K562 (cell line): ENCODE measurements around the gene EXOC3L2.

Experiments used
- POLR2A ChIP-seq: fragments of 450-650 bp; conservative IDR thresholded peaks from 2 replicates; pipeline ENCODE4 v1.6.1; 2016
- ZNF431 ChIP-seq: sonication (generic); formaldehyde crosslinking; IDR thresholded peaks from 2 replicates; pipeline ENCODE4 v1.8.0; 2022; ENCODE audit warnings: mild to moderate bottlenecking, missing genetic modification reagents
- TF ChIP-seq, protein P1 (sequence below), 3 experiments: IDR thresholded peaks in 2 of 3; conservative IDR thresholded peaks in 1 of 3; 2 replicates each; pipeline ENCODE4 v1.5.1; 2011 to 2012; ENCODE audit warnings: low read length in 3 of 3, mild to moderate bottlenecking in 3 of 3, control low read depth in 2 of 3, improper control_type of control experiment in 1 of 3, inconsistent platforms in 1 of 3, low read depth in 1 of 3, mixed read lengths in 1 of 3, moderate library complexity in 1 of 3; ENCODE audit not compliant: insufficient read depth in 2 of 3
- TF ChIP-seq, protein P2 (sequence below): sonication (generic); formaldehyde crosslinking; IDR thresholded peaks from 2 replicates; pipeline ENCODE4 v1.9.0; 2022; ENCODE audit warnings: mild to moderate bottlenecking, missing genetic modification reagents

DNA sequence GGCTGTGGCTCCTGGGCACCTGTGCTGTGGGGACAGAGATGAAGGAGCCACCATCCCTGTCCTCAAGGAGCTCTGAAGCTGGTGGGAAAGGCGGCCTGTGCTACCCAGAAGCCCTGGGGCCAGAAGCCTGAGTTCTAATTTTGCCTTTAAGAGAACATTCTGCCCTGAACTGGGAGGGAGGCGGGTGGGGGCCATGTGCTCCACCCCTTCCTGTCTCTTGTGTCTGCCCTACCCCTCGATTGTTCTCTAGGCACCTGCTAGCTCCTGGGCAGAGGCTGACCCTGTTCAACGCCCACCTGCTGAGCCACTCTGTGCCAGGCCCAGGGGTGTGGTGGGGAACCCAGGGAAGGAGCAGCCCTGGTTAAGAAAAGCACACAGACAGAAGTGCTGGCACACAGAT is 73.0 kb downstream of the EXOC3L2 start:
- TF ChIP-seq, protein P1, sequence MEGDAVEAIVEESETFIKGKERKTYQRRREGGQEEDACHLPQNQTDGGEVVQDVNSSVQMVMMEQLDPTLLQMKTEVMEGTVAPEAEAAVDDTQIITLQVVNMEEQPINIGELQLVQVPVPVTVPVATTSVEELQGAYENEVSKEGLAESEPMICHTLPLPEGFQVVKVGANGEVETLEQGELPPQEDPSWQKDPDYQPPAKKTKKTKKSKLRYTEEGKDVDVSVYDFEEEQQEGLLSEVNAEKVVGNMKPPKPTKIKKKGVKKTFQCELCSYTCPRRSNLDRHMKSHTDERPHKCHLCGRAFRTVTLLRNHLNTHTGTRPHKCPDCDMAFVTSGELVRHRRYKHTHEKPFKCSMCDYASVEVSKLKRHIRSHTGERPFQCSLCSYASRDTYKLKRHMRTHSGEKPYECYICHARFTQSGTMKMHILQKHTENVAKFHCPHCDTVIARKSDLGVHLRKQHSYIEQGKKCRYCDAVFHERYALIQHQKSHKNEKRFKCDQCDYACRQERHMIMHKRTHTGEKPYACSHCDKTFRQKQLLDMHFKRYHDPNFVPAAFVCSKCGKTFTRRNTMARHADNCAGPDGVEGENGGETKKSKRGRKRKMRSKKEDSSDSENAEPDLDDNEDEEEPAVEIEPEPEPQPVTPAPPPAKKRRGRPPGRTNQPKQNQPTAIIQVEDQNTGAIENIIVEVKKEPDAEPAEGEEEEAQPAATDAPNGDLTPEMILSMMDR (IDR thresholded peaks at IDR 0.05 in 2 of 3, conservative IDR thresholded peaks at IDR 0.05 in 1 of 3; ENCODE audit: insufficient read depth in 2 of 3, low read depth in 1 of 3, low read length in 3 of 3): no peak
- TF ChIP-seq, protein P2, sequence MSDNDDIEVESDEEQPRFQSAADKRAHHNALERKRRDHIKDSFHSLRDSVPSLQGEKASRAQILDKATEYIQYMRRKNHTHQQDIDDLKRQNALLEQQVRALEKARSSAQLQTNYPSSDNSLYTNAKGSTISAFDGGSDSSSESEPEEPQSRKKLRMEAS (CRISPR knock-in tag): no peak
- TF ChIP-seq ZNF431 (CRISPR knock-in tag) (no peak), POLR2A (no peak)
